Gastrocnemius medialis (tissue), 4 donors: Measurements from ENCODE around the gene AIMP2. TPM values are rescaled to one million over a fixed set of nuclear protein-coding genes. Genes with fewer than 3 reads are reported as not detected.
"Not testable (repeated sequence)": the region's sequence is repeated elsewhere in the genome, so short reads cannot be mapped to it uniquely, and the experiment has no call there.

Experiments
- ATAC-seq, 2 donors: fragments of 150-250 bp; one replicate each; pipeline ENCODE4 v1.9.1; 2016
- DNase-seq, 2 donors: peaks; one replicate each; pipeline ENCODE4 v3.0.0-alpha.2; 2019
- H3K27ac ChIP-seq, 4 donors: fragments of 200-600 bp; sonication (generic); 1 replicate in 1 of 4; 2 replicates in 3 of 4; pipeline ENCODE4 v1.5.1; 2016 to 2018; ENCODE audit warnings: mild to moderate bottlenecking in 2 of 4, moderate library complexity in 1 of 4
- H3K27me3 ChIP-seq, 3 donors: fragments of 200-600 bp; sonication (generic) in 2 of 3; 1 replicate in 1 of 3; 2 replicates in 2 of 3; pipeline versions ENCODE4 v1.5.1 to v1.6.0; 2016 to 2019; ENCODE audit warnings: mild to moderate bottlenecking in 1 of 3, moderate library complexity in 1 of 3
- H3K36me3 ChIP-seq, 2 donors: fragments of 200-600 bp; sonication (generic) in 1 of 2; one replicate each; pipeline ENCODE4 v1.5.1; 2017 to 2018
- H3K4me1 ChIP-seq, 2 donors: fragments of 200-600 bp; sonication (generic) in 1 of 2; one replicate each; pipeline ENCODE4 v1.5.1; 2016 to 2017; ENCODE audit warnings: mild to moderate bottlenecking in 2 of 2
- H3K4me3 ChIP-seq, 4 donors: fragments of 200-600 bp; sonication (generic) in 3 of 4; 1 replicate in 1 of 4; 2 replicates in 3 of 4; pipeline ENCODE4 v1.5.1; 2016 to 2019; ENCODE audit warnings: mild to moderate bottlenecking in 2 of 4
- H3K9me3 ChIP-seq, 3 donors: fragments of 200-600 bp; sonication (generic) in 2 of 3; 1 replicate in 1 of 3; 2 replicates in 2 of 3; pipeline ENCODE4 v1.5.1; 2016 to 2019
- POLR2A ChIP-seq, 2 donors: fragments of 450-650 bp; IDR thresholded peaks; one replicate each; pipeline ENCODE4 v1.6.1; 2017; ENCODE audit warnings: antibody characterized with exemption in 2 of 2, mild to moderate bottlenecking in 2 of 2, moderate library complexity in 2 of 2
- in situ Hi-C, 4 donors: fragments of 200-750 bp; cut with MboI; loops; one replicate each; pipeline versions ENCODE4 v1.15.0 to v1.8.0; 2017; ENCODE audit warnings: low sequenced_read_pairs in 4 of 4
- intact Hi-C: fragments of 100-400 bp; cut with DNase I; formaldehyde crosslinking; loops from one replicate; pipeline ENCODE4 v1.15.1; 2023; ENCODE audit warnings: low total_unique reads
- total RNA-seq, 4 donors: library from RNA; depleted of rRNA; stranded (reverse); fragments of >200 nt; gene quantifications; one replicate each; pipeline versions ENCODE4 v1.1.0 to v1.2.3, GENCODE V29; 2016
- TF ChIP-seq, protein P1 (sequence below), 5 experiments: fragments of 450-650 bp in 3 of 5; fragments of 200-600 bp in 2 of 5; sonication (generic) in 2 of 5; IDR thresholded peaks in 4 of 5; conservative IDR thresholded peaks in 1 of 5; 1 replicate in 4 of 5; 2 replicates in 1 of 5; pipeline ENCODE4 v1.5.1; 2016 to 2019; ENCODE audit warnings: antibody characterized with exemption in 5 of 5, mild to moderate bottlenecking in 3 of 5, moderate library complexity in 3 of 5

The AIMP2 gene
- total RNA-seq, 4 donors from 2014 or later = 99.1 to 272 (median 194) TPM

GRCh38 chr7:5997210-5997808 is 11.8 kb upstream of the AIMP2 start:
- no peaks in the 10 kb centered on the region for H3K27me3 ChIP-seq
- TF ChIP-seq, protein P1, sequence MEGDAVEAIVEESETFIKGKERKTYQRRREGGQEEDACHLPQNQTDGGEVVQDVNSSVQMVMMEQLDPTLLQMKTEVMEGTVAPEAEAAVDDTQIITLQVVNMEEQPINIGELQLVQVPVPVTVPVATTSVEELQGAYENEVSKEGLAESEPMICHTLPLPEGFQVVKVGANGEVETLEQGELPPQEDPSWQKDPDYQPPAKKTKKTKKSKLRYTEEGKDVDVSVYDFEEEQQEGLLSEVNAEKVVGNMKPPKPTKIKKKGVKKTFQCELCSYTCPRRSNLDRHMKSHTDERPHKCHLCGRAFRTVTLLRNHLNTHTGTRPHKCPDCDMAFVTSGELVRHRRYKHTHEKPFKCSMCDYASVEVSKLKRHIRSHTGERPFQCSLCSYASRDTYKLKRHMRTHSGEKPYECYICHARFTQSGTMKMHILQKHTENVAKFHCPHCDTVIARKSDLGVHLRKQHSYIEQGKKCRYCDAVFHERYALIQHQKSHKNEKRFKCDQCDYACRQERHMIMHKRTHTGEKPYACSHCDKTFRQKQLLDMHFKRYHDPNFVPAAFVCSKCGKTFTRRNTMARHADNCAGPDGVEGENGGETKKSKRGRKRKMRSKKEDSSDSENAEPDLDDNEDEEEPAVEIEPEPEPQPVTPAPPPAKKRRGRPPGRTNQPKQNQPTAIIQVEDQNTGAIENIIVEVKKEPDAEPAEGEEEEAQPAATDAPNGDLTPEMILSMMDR (IDR thresholded peaks at IDR 0.05 in 4 of 5, conservative IDR thresholded peaks at IDR 0.05 in 1 of 5) = peak; percentile 38 to 63 (median 58)
- TF ChIP-seq POLR2A (IDR thresholded peaks at IDR 0.05) = no peak
- H3K4me3 ChIP-seq = no peak overlapping the region
- peak overlapping the region in 2 of 4 donors; percentile 58 to 81 for H3K27ac ChIP-seq
- peaks cover 0 to 72% of the 10 kb centered on the region in 2 donors for H3K36me3 ChIP-seq
- intact Hi-C loops = no loop called here
- in situ Hi-C loops = loop anchor here in 3 of 4 donors (10.0 to 25.0 kb wide), 3 partner anchors 135 to 437 kb away; no protein-coding TSS in a partner anchor
- peaks cover 0 to 11% of the 10 kb centered on the region in 2 donors for H3K4me1 ChIP-seq
- peak in 1 of 2 donors; percentile 39 for DNase-seq
- peak; percentile 76 to 90 for ATAC-seq
- no peaks in the 10 kb centered on the region for H3K9me3 ChIP-seq

DNA sequence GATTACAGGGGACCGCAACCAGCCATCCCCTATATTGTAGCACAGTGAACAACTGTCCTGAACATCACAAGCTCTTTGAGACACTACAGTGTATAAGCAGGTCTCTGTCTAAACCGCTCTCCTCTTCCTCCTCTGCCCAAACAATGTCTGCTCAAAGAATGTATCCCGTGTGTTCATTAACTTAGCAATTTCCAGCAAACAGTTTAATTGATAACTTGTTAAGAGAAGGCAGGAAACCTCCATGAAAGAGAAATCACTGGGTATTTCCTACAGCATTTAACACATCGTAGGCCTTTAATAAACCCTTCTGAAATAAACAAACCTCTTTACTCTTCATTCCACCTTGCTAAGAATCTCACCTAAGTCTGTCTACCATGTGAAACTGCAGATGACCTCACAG is 1.7 kb upstream of the AIMP2 start:
- Histone ChIP-seq H3K9me3 (no peaks in the 10 kb centered on the region), H3K4me3 (no peak overlapping the region), H3K4me1 (peaks cover 30 to 32% of the 10 kb centered on the region in 2 donors), H3K27me3 (no peaks in the 10 kb centered on the region), H3K27ac (peak overlapping the region in 2 of 4 donors; percentile 89 to 98), H3K36me3 (peaks cover 0 to 13% of the 10 kb centered on the region in 2 donors)
- DNase-seq (no peak), ATAC-seq (no peak)
- intact Hi-C loops = no loop called here
- in situ Hi-C loops = no loop called here
- TF ChIP-seq, protein P1 (IDR thresholded peaks at IDR 0.05 in 4 of 5, conservative IDR thresholded peaks at IDR 0.05 in 1 of 5) = no peak
- TF ChIP-seq POLR2A (IDR thresholded peaks at IDR 0.05) = no peak

- H3K27ac ChIP-seq = peak overlapping the region; percentile 89 to 98 (median 92)
- H3K9me3 ChIP-seq, in situ Hi-C loops, ATAC-seq, H3K36me3 ChIP-seq, H3K27me3 ChIP-seq, DNase-seq: not testable (repeated sequence)
- intact Hi-C loops = loop anchor here (2.0 kb wide), 1 partner anchor 439 kb away; the partner anchor contains the start of gene DAGLB
- H3K4me1 ChIP-seq = peaks cover 37 to 38% of the 10 kb centered on the region in 2 donors
- H3K4me3 ChIP-seq = peak overlapping the region; percentile 66 to 95 (median 80)
Measured at GRCh38 chr7:6007835-6008590, 1.1 kb upstream of the AIMP2 start.

GRCh38 chr7:6010370-6010769 is 1.3 kb downstream of the AIMP2 start:
- ATAC-seq, in situ Hi-C loops, intact Hi-C loops, H3K9me3 ChIP-seq, H3K27me3 ChIP-seq, H3K36me3 ChIP-seq: not testable (repeated sequence)
- Histone ChIP-seq H3K4me3 (peak overlapping the region; percentile 56 to 95 (median 80)), H3K27ac (peak overlapping the region; percentile 89 to 98 (median 92)), H3K4me1 (peaks cover 53 to 62% of the 10 kb centered on the region in 2 donors)
- peak in 1 of 2 donors; percentile 43 for DNase-seq
- TF ChIP-seq POLR2A (IDR thresholded peaks at IDR 0.05) = peak in 1 of 2 donors; percentile 11

DNA sequence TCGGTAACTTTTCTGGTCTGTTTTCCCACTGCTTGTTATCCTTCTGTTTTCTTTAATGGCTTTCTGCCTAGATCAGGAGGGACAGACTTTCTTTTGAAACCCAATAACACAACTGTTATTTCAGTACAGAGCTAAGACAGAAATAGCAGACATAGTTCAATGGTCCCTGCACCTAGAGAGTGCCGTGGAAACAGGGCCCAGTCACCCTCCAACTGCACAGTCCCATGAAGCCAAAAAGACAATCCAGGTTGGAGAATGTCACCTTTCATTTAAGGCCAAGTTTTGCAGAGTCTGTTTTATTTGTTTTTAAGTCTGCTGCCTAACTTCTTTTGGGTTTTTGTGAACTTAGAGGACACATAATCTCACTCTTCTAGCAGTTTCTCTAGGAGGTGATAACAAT is 2.5 kb downstream of the AIMP2 start:
- TF ChIP-seq POLR2A (IDR thresholded peaks at IDR 0.05) = peak in 1 of 2 donors; percentile 24
- TF ChIP-seq, protein P1 (IDR thresholded peaks at IDR 0.05 in 4 of 5, conservative IDR thresholded peaks at IDR 0.05 in 1 of 5) = no peak
- DNase-seq (no peak), ATAC-seq (peak; percentile 12 to 21)
- Histone ChIP-seq H3K36me3 (peaks cover 0 to 4% of the 10 kb centered on the region in 2 donors), H3K4me3 (peak overlapping the region in 3 of 4 donors; percentile 56 to 81 (median 78)), H3K9me3 (no peaks in the 10 kb centered on the region), H3K4me1 (peaks cover 64 to 72% of the 10 kb centered on the region in 2 donors), H3K27me3 (no peaks in the 10 kb centered on the region), H3K27ac (peak overlapping the region; percentile 89 to 98 (median 92))
- intact Hi-C loops (no loop called here), in situ Hi-C loops (no loop called here)
